KMS-11 (cell line): ENCODE data around the gene KLF2.
"Not testable (repeated sequence)": the region's sequence is repeated elsewhere in the genome, so short reads cannot be mapped to it uniquely, and the experiment has no call there.

Experiments
- H2AFZ ChIP-seq: fragments of 200-600 bp; sonication (generic); 2 replicates; pipeline ENCODE4 v1.6.1; 2016; ENCODE audit warnings: antibody characterized with exemption, mixed run types, low read depth
- H3K27ac ChIP-seq: fragments of 200-600 bp; sonication (generic); 2 replicates; pipeline ENCODE4 v1.6.1; 2016; ENCODE audit warnings: mild to moderate bottlenecking, mixed run types
- H3K27me3 ChIP-seq: fragments of 200-600 bp; sonication (generic); 2 replicates; pipeline ENCODE4 v1.6.1; 2017; ENCODE audit warnings: mild to moderate bottlenecking, low read depth, mixed run types, moderate library complexity; ENCODE audit not compliant: insufficient read depth
- H3K36me3 ChIP-seq: fragments of 200-600 bp; sonication (generic); 2 replicates; pipeline ENCODE4 v1.6.1; 2017; ENCODE audit warnings: mild to moderate bottlenecking, mixed run types; ENCODE audit not compliant: insufficient read depth
- H3K4me1 ChIP-seq: fragments of 200-600 bp; sonication (generic); 2 replicates; pipeline ENCODE4 v1.6.1; 2016; ENCODE audit warnings: mild to moderate bottlenecking, low read depth, mixed run types; ENCODE audit not compliant: poor library complexity, severe bottlenecking
- H3K4me2 ChIP-seq: fragments of 200-600 bp; sonication (generic); 2 replicates; pipeline ENCODE4 v1.7.0; 2016; ENCODE audit warnings: mild to moderate bottlenecking, mixed run types
- H3K4me3 ChIP-seq: fragments of 200-600 bp; sonication (generic); IDR thresholded peaks from 2 replicates; pipeline ENCODE4 v1.6.1; 2017; ENCODE audit warnings: low read depth, low read length, mixed read lengths; ENCODE audit not compliant: insufficient read depth
- H3K79me2 ChIP-seq: fragments of 200-600 bp; sonication (generic); 2 replicates; pipeline ENCODE4 v1.6.1; 2016; ENCODE audit warnings: low read depth, mixed run types; ENCODE audit not compliant: insufficient read depth
- H3K9ac ChIP-seq: fragments of 200-600 bp; sonication (generic); 2 replicates; pipeline ENCODE4 v1.6.1; 2016; ENCODE audit warnings: mild to moderate bottlenecking, mixed run types
- H4K20me1 ChIP-seq: fragments of 200-600 bp; sonication (generic); 2 replicates; pipeline ENCODE4 v1.6.1; 2016; ENCODE audit warnings: mild to moderate bottlenecking, mixed run types; ENCODE audit not compliant: insufficient read depth
- TF ChIP-seq, protein P1 (sequence below): fragments of 200-600 bp; sonication (generic); conservative IDR thresholded peaks from 2 replicates; pipeline ENCODE4 v1.6.1; 2017; ENCODE audit warnings: low read depth, mild to moderate bottlenecking, antibody characterized with exemption, low read length, moderate library complexity, mixed read lengths

Gene KLF2

DNA sequence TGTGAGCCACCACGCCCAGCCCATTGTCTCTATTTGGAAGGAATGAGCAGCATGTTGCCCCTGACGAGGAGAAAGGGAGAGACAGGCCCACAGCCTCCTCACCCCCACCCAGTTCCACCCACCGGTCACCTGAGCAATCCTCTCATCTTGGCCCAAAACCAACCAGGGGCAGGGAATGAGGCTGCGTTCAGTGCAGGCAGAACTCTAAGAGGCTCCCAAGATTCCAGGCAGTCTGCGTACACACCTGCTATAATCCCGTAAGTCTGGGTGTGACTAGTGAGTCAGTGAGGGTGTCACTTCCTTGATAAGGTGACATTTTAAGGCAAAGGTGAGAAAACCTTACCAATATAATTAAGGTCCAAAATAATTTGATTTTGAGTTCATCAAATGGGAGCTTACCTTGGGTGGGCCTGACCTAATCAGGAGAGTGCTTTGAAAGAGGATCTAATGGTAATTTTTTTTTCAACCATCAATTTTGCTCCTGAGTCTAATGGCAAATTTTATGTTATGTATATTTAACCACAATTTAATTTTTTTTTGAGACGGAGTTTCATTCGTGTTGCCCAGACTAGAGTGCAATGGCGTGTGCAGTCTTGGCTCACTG lies 26.9 kb upstream of the KLF2 start:
- Histone ChIP-seq H3K4me3 (no peak overlapping the region), H3K27me3 (peaks cover 9% of the 10 kb centered on the region), H4K20me1 (no peaks in the 10 kb centered on the region), H2AFZ (no peak overlapping the region), H3K4me2 (no peak overlapping the region), H3K4me1 (peaks cover 13% of the 10 kb centered on the region), H3K27ac (no peak overlapping the region), H3K79me2 (no peaks in the 10 kb centered on the region), H3K9ac (no peak overlapping the region), H3K36me3 (no peaks in the 10 kb centered on the region)
- TF ChIP-seq, protein P1, sequence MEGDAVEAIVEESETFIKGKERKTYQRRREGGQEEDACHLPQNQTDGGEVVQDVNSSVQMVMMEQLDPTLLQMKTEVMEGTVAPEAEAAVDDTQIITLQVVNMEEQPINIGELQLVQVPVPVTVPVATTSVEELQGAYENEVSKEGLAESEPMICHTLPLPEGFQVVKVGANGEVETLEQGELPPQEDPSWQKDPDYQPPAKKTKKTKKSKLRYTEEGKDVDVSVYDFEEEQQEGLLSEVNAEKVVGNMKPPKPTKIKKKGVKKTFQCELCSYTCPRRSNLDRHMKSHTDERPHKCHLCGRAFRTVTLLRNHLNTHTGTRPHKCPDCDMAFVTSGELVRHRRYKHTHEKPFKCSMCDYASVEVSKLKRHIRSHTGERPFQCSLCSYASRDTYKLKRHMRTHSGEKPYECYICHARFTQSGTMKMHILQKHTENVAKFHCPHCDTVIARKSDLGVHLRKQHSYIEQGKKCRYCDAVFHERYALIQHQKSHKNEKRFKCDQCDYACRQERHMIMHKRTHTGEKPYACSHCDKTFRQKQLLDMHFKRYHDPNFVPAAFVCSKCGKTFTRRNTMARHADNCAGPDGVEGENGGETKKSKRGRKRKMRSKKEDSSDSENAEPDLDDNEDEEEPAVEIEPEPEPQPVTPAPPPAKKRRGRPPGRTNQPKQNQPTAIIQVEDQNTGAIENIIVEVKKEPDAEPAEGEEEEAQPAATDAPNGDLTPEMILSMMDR = no peak

DNA sequence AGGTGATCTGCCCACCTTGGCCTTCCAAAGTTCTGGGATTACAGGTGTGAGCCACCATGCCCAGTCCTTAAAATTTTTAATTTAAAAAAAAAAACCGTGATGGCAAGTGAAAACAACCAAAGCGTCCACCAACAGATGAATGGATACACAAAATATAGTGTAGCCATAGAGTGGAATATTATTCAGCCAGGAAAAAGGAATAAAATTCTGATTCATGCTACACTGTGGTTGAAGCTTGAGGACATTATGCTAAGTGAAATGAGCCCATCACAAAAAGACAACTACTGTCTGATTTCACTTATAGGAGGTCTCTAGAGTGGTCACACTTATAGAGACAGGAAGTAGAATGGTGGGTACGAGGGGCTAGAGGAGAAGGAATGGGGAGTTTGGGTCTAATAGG lies 26.3 kb upstream of the KLF2 start:
- Histone ChIP-seq H3K27ac (no peak overlapping the region), H3K4me3 (no peak overlapping the region), H3K9ac (no peak overlapping the region), H3K36me3 (no peaks in the 10 kb centered on the region), H3K79me2 (no peaks in the 10 kb centered on the region), H4K20me1 (no peaks in the 10 kb centered on the region), H3K27me3 (peaks cover 2% of the 10 kb centered on the region; the same call in 1 of the 2 replicates), H3K4me2 (no peak overlapping the region), H3K4me1 (peaks cover 8% of the 10 kb centered on the region), H2AFZ (no peak overlapping the region)
- TF ChIP-seq, protein P1 = no peak

DNA sequence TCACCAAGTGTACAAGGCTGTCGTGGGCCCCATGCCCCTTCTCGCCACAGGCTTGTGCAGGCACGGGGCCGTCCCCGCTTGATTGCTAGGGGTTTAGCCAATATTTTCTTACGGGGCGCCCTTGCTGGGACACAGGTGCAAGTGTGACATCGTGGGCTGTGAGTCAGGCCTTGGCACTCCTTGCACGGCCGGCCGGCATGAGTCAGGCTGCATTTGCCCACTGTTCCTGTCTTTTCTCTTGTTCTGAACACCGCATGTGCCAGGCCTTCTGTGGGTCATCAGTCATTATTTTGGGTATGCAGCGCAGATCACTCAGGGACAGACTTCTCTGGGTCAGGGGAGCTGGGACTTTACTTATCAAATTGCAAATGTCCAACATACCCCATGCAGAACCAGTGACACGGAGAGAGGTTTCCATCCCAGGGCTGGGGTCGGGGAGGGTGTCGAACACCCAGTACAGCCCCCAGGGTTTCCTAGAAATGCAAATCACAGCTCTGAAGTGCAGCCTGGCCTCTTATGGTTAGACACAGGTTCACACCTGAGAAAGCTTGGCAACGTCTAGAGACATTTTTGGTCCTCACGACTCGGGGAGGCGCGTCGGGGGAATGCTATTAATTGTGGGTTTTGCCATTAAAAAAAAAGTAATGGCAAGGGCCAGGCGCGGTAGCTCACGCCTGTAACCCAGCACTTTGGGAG lies 22.5 kb upstream of the KLF2 start:
- Histone ChIP-seq H3K36me3 (no peaks in the 10 kb centered on the region), H3K4me2 (no peak overlapping the region), H4K20me1 (no peaks in the 10 kb centered on the region), H3K27ac (no peak overlapping the region), H3K4me3 (no peak overlapping the region), H3K27me3 (0 out of 2 replicates have a peak, but pooled peaks cover 2% of the 10 kb centered on the region), H2AFZ (no peak overlapping the region), H3K4me1 (no peaks in the 10 kb centered on the region), H3K79me2 (no peaks in the 10 kb centered on the region), H3K9ac (no peak overlapping the region)
- TF ChIP-seq, protein P1 = no peak

DNA sequence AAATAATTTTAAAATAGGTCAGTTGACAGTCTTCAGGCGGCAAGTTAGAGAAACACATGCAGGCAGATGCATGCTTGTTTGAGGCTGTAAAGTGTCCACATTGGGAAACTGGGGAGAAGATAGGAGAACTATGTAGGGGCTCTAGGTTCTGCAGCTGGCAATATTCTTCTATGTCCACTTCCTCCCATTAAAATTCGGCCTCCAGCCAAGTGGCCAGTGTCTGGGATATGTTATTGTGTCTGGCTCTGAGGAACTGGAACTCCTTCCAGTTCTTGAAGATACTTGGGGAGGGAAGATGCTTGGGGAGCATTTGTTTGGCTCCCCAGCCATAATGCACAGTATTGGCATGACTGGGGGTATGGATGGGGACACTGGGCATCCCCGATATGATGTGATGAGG lies 20.9 kb upstream of the KLF2 start:
- Histone ChIP-seq H3K9ac (no peak overlapping the region), H3K36me3 (no peaks in the 10 kb centered on the region), H3K27ac (no peak overlapping the region), H3K79me2 (no peaks in the 10 kb centered on the region), H3K4me1 (no peaks in the 10 kb centered on the region), H4K20me1 (no peaks in the 10 kb centered on the region), H3K4me2 (no peak overlapping the region), H2AFZ (no peak overlapping the region), H3K4me3 (no peak overlapping the region), H3K27me3 (no peaks in the 10 kb centered on the region)
- TF ChIP-seq, protein P1 = no peak

DNA sequence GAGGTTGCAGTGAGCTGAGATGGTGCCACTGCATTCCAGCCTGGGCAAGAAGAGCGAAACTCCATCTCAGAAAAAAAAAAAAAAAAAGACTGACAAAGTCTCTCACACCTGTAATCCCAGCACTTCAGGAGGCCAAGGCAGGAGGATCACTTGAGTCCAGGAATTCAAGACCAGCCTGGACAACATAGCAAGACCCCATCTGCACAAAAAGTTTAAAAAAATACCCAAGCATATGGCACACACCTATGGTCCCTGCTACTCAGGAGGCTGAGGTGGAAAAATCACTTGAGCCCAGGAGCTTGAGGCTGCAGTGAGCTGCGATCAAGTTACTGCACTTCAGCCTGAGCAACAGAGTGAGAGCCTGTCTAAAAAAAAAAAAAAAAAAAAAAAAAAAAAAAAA lies 20.1 kb upstream of the KLF2 start:
- not testable (repeated sequence) for H2AFZ ChIP-seq, H3K36me3 ChIP-seq, H3K9ac ChIP-seq, H3K4me2 ChIP-seq, H3K4me3 ChIP-seq, H3K27ac ChIP-seq, H3K79me2 ChIP-seq, H3K4me1 ChIP-seq, H3K27me3 ChIP-seq, H4K20me1 ChIP-seq

DNA sequence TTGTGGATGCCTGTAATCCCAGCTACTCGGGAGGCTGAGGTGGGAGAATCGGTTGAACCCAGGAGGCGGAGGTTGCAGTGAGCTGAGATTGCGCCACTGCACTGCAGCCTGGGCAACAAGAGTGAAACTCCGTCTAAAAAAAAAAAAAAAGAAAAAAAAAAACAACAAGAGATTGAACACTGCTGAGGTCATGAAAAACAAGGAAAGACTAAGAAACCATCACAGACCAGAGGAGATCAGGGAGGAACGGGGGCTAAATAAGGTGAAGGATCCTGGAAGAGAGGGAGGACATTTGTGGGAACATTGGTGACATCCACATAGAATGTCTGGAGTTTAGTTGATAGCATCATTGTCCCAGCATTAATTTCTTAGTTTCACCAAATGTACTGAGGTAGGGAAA lies 19.6 kb upstream of the KLF2 start:
- H3K4me2 ChIP-seq, H2AFZ ChIP-seq, H3K79me2 ChIP-seq, H3K36me3 ChIP-seq, H3K4me1 ChIP-seq, H3K27me3 ChIP-seq, H3K27ac ChIP-seq, H4K20me1 ChIP-seq, H3K4me3 ChIP-seq, H3K9ac ChIP-seq: not testable (repeated sequence)
